GM12891 (cell line): ENCODE results near the gene SLC25A29.

ENCODE experiments used
- DNase-seq: peaks from one replicate; pipeline ENCODE4 v3.0.0; 2011; ENCODE audit warnings: low spot score; ENCODE audit not compliant: insufficient read length
- FAIRE-seq: peaks from 2 replicates; lab custom pipeline; 2011; peaks lifted over from hg19 to GRCh38; lab: Jason Lieb, UNC
- PAX5 ChIP-seq: IDR thresholded peaks from 2 replicates; pipeline ENCODE4 v1.6.1; 2011; ENCODE audit warnings: low read length, moderate library complexity, mild to moderate bottlenecking; ENCODE audit not compliant: insufficient read depth, severe bottlenecking
- POLR2A ChIP-seq: IDR thresholded peaks from 2 replicates; pipeline ENCODE4 v1.6.1; 2011; ENCODE audit warnings: low read depth, low read length, control low read depth
- POLR2AphosphoS5 ChIP-seq: IDR thresholded peaks from 2 replicates; pipeline ENCODE4 v1.6.1; 2011; ENCODE audit warnings: low read depth, low read length, control low read depth
- POU2F2 ChIP-seq: IDR thresholded peaks from 2 replicates; pipeline ENCODE4 v1.6.1; 2011; ENCODE audit warnings: low read depth, mild to moderate bottlenecking, control low read depth, low read length, moderate library complexity
- SPI1 ChIP-seq: IDR thresholded peaks from 2 replicates; pipeline ENCODE4 v1.6.1; 2011; ENCODE audit warnings: low read depth, low read length, control low read depth
- TAF1 ChIP-seq: IDR thresholded peaks from 2 replicates; pipeline ENCODE4 v1.6.1; 2011; ENCODE audit warnings: low read depth, low read length, control low read depth

Gene SLC25A29

GRCh38 chr14:100342195-100342594 lies 36.0 kb upstream of the SLC25A29 start:
- FAIRE-seq (no peak), DNase-seq (no peak)
- TF ChIP-seq POLR2A (no peak), POU2F2 (no peak), POLR2AphosphoS5 (no peak), SPI1 (no peak), PAX5 (no peak), TAF1 (no peak)

GRCh38 chr14:100341301-100342031 lies 35.2 kb upstream of the SLC25A29 start:
- peak; percentile 21; the same call in 1 of the 2 replicates for TF ChIP-seq SPI1
- peak; percentile 35; the same call in 1 of the 2 replicates for TF ChIP-seq POLR2AphosphoS5
- no peak for TF ChIP-seq PAX5
- TF ChIP-seq POLR2A = peak; percentile 21; the same call in 1 of the 2 replicates
- TF ChIP-seq TAF1 = no peak
- no peak for TF ChIP-seq POU2F2
- DNase-seq (no peak), FAIRE-seq (peak; percentile 84)

GRCh38 chr14:100340423-100340813 lies 34.2 kb upstream of the SLC25A29 start:
- TF ChIP-seq POLR2AphosphoS5 (no peak), PAX5 (no peak), POLR2A (no peak), POU2F2 (no peak), SPI1 (no peak), TAF1 (no peak)

GRCh38 chr14:100339766-100340422 lies 33.6 kb upstream of the SLC25A29 start:
- FAIRE-seq (peak; percentile 9), DNase-seq (no peak)
- TF ChIP-seq POLR2AphosphoS5 = peak; percentile 17; the same call in 1 of the 2 replicates
- TF ChIP-seq SPI1 = no peak
- 0 out of 2 replicates have a peak, but pooled peaks have one; percentile 28 for TF ChIP-seq POLR2A
- TF ChIP-seq POU2F2 = no peak; the same call in 1 of the 2 replicates
- no peak for TF ChIP-seq TAF1
- TF ChIP-seq PAX5 = no peak

More at GRCh38 chr14:100340423-100340813, 34.2 kb upstream of the SLC25A29 start:
- DNase-seq = no peak
- FAIRE-seq = no peak

GRCh38 chr14:100336618-100337530 lies 30.6 kb upstream of the SLC25A29 start:
- FAIRE-seq (no peak), DNase-seq (no peak)
- no peak for TF ChIP-seq POLR2AphosphoS5
- TF ChIP-seq PAX5 = no peak
- TF ChIP-seq POU2F2 = 0 out of 2 replicates have a peak, but pooled peaks have one; percentile 13

- no peak for DNase-seq
- TF ChIP-seq POU2F2 (no peak), POLR2AphosphoS5 (no peak), TAF1 (no peak), SPI1 (no peak), POLR2A (no peak), PAX5 (no peak)
- no peak for FAIRE-seq
These were observed 28.7 kb upstream of the SLC25A29 start for GRCh38 chr14:100334904-100335303.

GRCh38 chr14:100333827-100334226 lies 27.6 kb upstream of the SLC25A29 start:
- TF ChIP-seq POLR2AphosphoS5 (no peak; the same call in 1 of the 2 replicates), POLR2A (0 out of 2 replicates have a peak, but pooled peaks have one; percentile 34)
- FAIRE-seq (no peak), DNase-seq (no peak)

- TF ChIP-seq POLR2AphosphoS5 (no peak), TAF1 (no peak), POU2F2 (no peak), PAX5 (no peak), SPI1 (no peak), POLR2A (no peak)
- DNase-seq (no peak), FAIRE-seq (no peak)
These were observed 27.1 kb upstream of the SLC25A29 start for GRCh38 chr14:100333311-100333710.

GRCh38 chr14:100332797-100333196 lies 26.6 kb upstream of the SLC25A29 start:
- DNase-seq (no peak), FAIRE-seq (no peak)
- peak; percentile 57; the same call in 1 of the 2 replicates for TF ChIP-seq POLR2AphosphoS5
- no peak for TF ChIP-seq SPI1
